WTC11 (cell line): ENCODE measurements around the gene PTPN4. TPM values are rescaled to one million over a fixed set of nuclear protein-coding genes. Genes with fewer than 3 reads are reported as not detected.

ENCODE experiments used
- ATAC-seq: fragments of 200-7000 bp; cut with Tn5 transposase; 2 replicates; pipeline ENCODE4 v1.10.0; 2021; ENCODE audit warnings: mild to moderate bottlenecking, moderate library complexity
- CTCF ChIA-PET: fragments of 300-600 bp; sonication (Branson Sonifier 250); formaldehyde crosslinking; loops from one replicate; lab custom pipeline; 2021; ENCODE audit warnings: antibody characterized with exemption; lab: Charles Lee
- POLR2A ChIA-PET: fragments of 350-600 bp; sonication (Branson Sonifier 250); formaldehyde crosslinking; loops from one replicate; lab custom pipeline; 2021; ENCODE audit warnings: antibody characterized with exemption; lab: Charles Lee
- DNase-seq: peaks from one replicate; pipeline ENCODE4 v3.0.0; 2021; ENCODE audit warnings: low spot score
- H3K27ac Mint-ChIP-seq: 2 replicates; pipeline ENCODE4 v1.8.0; 2021; ENCODE audit warnings: mixed read lengths
- H3K27me3 Mint-ChIP-seq: 2 replicates; pipeline ENCODE4 v1.8.0; 2021; ENCODE audit warnings: low read depth, mild to moderate bottlenecking, moderate library complexity, mixed read lengths
- H3K36me3 Mint-ChIP-seq: 2 replicates; pipeline ENCODE4 v1.8.0; 2021; ENCODE audit warnings: mixed read lengths
- H3K4me1 Mint-ChIP-seq: 2 replicates; pipeline ENCODE4 v1.8.0; 2022; ENCODE audit warnings: mixed read lengths
- H3K4me3 Mint-ChIP-seq: 2 replicates; pipeline ENCODE4 v1.8.0; 2021; ENCODE audit warnings: mild to moderate bottlenecking, moderate library complexity, mixed read lengths
- H3K9me3 Mint-ChIP-seq: 2 replicates; pipeline ENCODE4 v1.8.0; 2021; ENCODE audit warnings: mixed read lengths
- AFF4 ChIP-seq: sonication (generic); formaldehyde crosslinking; IDR thresholded peaks from 2 replicates; pipeline ENCODE4 v1.8.1; 2023; ENCODE audit warnings: mild to moderate bottlenecking, missing genetic modification reagents, borderline replicate concordance
- ATF1 ChIP-seq: sonication (generic); formaldehyde crosslinking; IDR thresholded peaks from 2 replicates; pipeline ENCODE4 v1.8.1; 2023; ENCODE audit warnings: mild to moderate bottlenecking, moderate library complexity, missing genetic modification reagents
- ATF2 ChIP-seq: sonication (generic); formaldehyde crosslinking; IDR thresholded peaks from 2 replicates; pipeline ENCODE4 v1.8.1; 2022; ENCODE audit warnings: low read depth, missing genetic modification reagents, borderline replicate concordance
- CBFB ChIP-seq: sonication (generic); formaldehyde crosslinking; IDR thresholded peaks from 2 replicates; pipeline ENCODE4 v1.8.1; 2022; ENCODE audit warnings: mild to moderate bottlenecking, low read depth, missing genetic modification reagents
- CDX4 ChIP-seq: fragments of 250-450 bp; sonication (Bioruptor Pico); IDR thresholded peaks from 2 replicates; pipeline ENCODE4 v1.9.0; 2021; ENCODE audit warnings: moderate library complexity, mild to moderate bottlenecking, inconsistent platforms, borderline replicate concordance
- CREB1 ChIP-seq: sonication (generic); formaldehyde crosslinking; IDR thresholded peaks from 2 replicates; pipeline ENCODE4 v1.8.0; 2023; ENCODE audit warnings: mild to moderate bottlenecking, missing genetic modification reagents
- FOXP1 ChIP-seq: sonication (generic); formaldehyde crosslinking; IDR thresholded peaks from 2 replicates; pipeline ENCODE4 v1.8.0; 2022; ENCODE audit warnings: missing genetic modification reagents, mild to moderate bottlenecking, moderate library complexity, borderline replicate concordance
- HMGXB4 ChIP-seq: sonication (generic); formaldehyde crosslinking; IDR thresholded peaks from 2 replicates; pipeline ENCODE4 v1.8.1; 2023; ENCODE audit warnings: mild to moderate bottlenecking, moderate library complexity, missing genetic modification reagents
- IRF2 ChIP-seq: sonication (generic); formaldehyde crosslinking; IDR thresholded peaks from 2 replicates; pipeline ENCODE4 v1.8.0; 2022; ENCODE audit warnings: low read depth, missing genetic modification reagents, borderline replicate concordance
- MLX ChIP-seq: sonication (generic); formaldehyde crosslinking; IDR thresholded peaks from 2 replicates; pipeline ENCODE4 v1.8.1; 2023; ENCODE audit warnings: mild to moderate bottlenecking, missing genetic modification reagents, moderate library complexity
- PRDM15 ChIP-seq: sonication (generic); formaldehyde crosslinking; IDR thresholded peaks from 2 replicates; pipeline ENCODE4 v1.8.0; 2022; ENCODE audit warnings: missing genetic modification reagents
- PREB ChIP-seq: sonication (generic); formaldehyde crosslinking; IDR thresholded peaks from 2 replicates; pipeline ENCODE4 v1.8.1; 2022; ENCODE audit warnings: mild to moderate bottlenecking, missing genetic modification reagents, moderate library complexity, borderline replicate concordance
- SMAD4 ChIP-seq: sonication (generic); formaldehyde crosslinking; IDR thresholded peaks from 2 replicates; pipeline ENCODE4 v1.8.0; 2022; ENCODE audit warnings: mild to moderate bottlenecking, missing genetic modification reagents
- TEAD1 ChIP-seq: sonication (generic); formaldehyde crosslinking; IDR thresholded peaks from 2 replicates; pipeline ENCODE4 v1.8.0; 2022; ENCODE audit warnings: mild to moderate bottlenecking, missing genetic modification reagents
- USF1 ChIP-seq: sonication (generic); formaldehyde crosslinking; IDR thresholded peaks from 2 replicates; pipeline ENCODE4 v1.8.0; 2022; ENCODE audit warnings: mild to moderate bottlenecking, missing genetic modification reagents
- ZNF219 ChIP-seq: sonication (generic); formaldehyde crosslinking; IDR thresholded peaks from 2 replicates; pipeline ENCODE4 v1.8.0; 2023; ENCODE audit warnings: missing genetic modification reagents, mild to moderate bottlenecking, borderline replicate concordance
- ZNF317 ChIP-seq: sonication (generic); formaldehyde crosslinking; IDR thresholded peaks from 2 replicates; pipeline ENCODE4 v1.8.1; 2023; ENCODE audit warnings: low read depth, mild to moderate bottlenecking, moderate library complexity, missing genetic modification reagents, borderline replicate concordance
- ZSCAN18 ChIP-seq: fragments of 250-450 bp; sonication (Bioruptor Pico); IDR thresholded peaks from 2 replicates; pipeline ENCODE4 v2.1.2; 2022; ENCODE audit warnings: mild to moderate bottlenecking, moderate library complexity
- total RNA-seq: library from RNA; stranded (reverse); gene quantifications from 3 replicates; pipeline ENCODE4 v1.2.3, GENCODE V29; 2021

The PTPN4 gene
- total RNA-seq, 1 experiment from 2014 or later = 85.8 TPM

GRCh38 chr2:120007851-120008250 lies 248.1 kb downstream of the PTPN4 start:
- no peak overlapping the region for H3K27ac Mint-ChIP-seq
- peaks cover 15% of the 10 kb centered on the region for H3K27me3 Mint-ChIP-seq
- no peaks in the 10 kb centered on the region for H3K36me3 Mint-ChIP-seq
- TF ChIP-seq PREB (CRISPR knock-in tag) (no peak), CBFB (CRISPR knock-in tag) (no peak), FOXP1 (CRISPR knock-in tag) (no peak), CREB1 (CRISPR knock-in tag) (no peak), USF1 (no peak), ATF1 (no peak), AFF4 (CRISPR knock-in tag) (no peak), TEAD1 (CRISPR knock-in tag) (no peak), ZSCAN18 (CRISPR knock-in tag) (no peak)
- no peaks in the 10 kb centered on the region for H3K9me3 Mint-ChIP-seq
- no peak overlapping the region for H3K4me3 Mint-ChIP-seq
- DNase-seq (no peak), ATAC-seq (no peak)
- POLR2A ChIA-PET = no interaction called here
- H3K4me1 Mint-ChIP-seq = peaks cover 22% of the 10 kb centered on the region
- CTCF ChIA-PET = no interaction called here

GRCh38 chr2:120012363-120012762 lies 252.6 kb downstream of the PTPN4 start:
- H3K36me3 Mint-ChIP-seq = peaks cover 8% of the 10 kb centered on the region; the same call in 1 of the 2 replicates
- peaks cover 17% of the 10 kb centered on the region for H3K27me3 Mint-ChIP-seq
- POLR2A ChIA-PET = interaction anchor here (0.7 to 1.6 kb wide), 6 partner anchors 9 to 252 kb away, joined by 3 to 5 read pairs (median 4); partner anchors contain the start of gene PTPN4
- DNase-seq = no peak
- ATAC-seq = no peak
- peak overlapping the region; percentile 67 for H3K27ac Mint-ChIP-seq
- H3K4me1 Mint-ChIP-seq = peaks cover 34% of the 10 kb centered on the region
- CTCF ChIA-PET = interaction anchor here (0.7 to 1.0 kb wide), 4 partner anchors 60 to 334 kb away, joined by 3 to 7 read pairs (median 3); partner anchors contain the start of gene TMEM177
- H3K4me3 Mint-ChIP-seq = peak overlapping the region; percentile 88
- no peaks in the 10 kb centered on the region for H3K9me3 Mint-ChIP-seq
- TF ChIP-seq SMAD4 (no peak), PRDM15 (CRISPR knock-in tag) (no peak), ATF2 (CRISPR knock-in tag) (no peak), IRF2 (CRISPR knock-in tag) (no peak), HMGXB4 (CRISPR knock-in tag) (no peak), ZNF317 (CRISPR knock-in tag) (no peak), ZNF219 (CRISPR knock-in tag) (no peak), CDX4 (CRISPR knock-in tag) (no peak), MLX (CRISPR knock-in tag) (no peak)
